Uterine smooth muscle cell (primary cell): ENCODE measurements around the gene TBC1D16. TPM values are rescaled to one million over a fixed set of nuclear protein-coding genes. Genes with fewer than 3 reads are reported as not detected.

ENCODE experiments used
- total RNA-seq: library from RNA; depleted of rRNA; stranded (reverse); fragments of >200 nt; gene quantifications from 2 replicates; pipeline ENCODE4 v1.2.3, GENCODE V29; 2014

TBC1D16 gene, protein sequence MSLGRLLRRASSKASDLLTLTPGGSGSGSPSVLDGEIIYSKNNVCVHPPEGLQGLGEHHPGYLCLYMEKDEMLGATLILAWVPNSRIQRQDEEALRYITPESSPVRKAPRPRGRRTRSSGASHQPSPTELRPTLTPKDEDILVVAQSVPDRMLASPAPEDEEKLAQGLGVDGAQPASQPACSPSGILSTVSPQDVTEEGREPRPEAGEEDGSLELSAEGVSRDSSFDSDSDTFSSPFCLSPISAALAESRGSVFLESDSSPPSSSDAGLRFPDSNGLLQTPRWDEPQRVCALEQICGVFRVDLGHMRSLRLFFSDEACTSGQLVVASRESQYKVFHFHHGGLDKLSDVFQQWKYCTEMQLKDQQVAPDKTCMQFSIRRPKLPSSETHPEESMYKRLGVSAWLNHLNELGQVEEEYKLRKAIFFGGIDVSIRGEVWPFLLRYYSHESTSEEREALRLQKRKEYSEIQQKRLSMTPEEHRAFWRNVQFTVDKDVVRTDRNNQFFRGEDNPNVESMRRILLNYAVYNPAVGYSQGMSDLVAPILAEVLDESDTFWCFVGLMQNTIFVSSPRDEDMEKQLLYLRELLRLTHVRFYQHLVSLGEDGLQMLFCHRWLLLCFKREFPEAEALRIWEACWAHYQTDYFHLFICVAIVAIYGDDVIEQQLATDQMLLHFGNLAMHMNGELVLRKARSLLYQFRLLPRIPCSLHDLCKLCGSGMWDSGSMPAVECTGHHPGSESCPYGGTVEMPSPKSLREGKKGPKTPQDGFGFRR
- total RNA-seq = 23.8 and 47.5 TPM in 2 replicates

DNA sequence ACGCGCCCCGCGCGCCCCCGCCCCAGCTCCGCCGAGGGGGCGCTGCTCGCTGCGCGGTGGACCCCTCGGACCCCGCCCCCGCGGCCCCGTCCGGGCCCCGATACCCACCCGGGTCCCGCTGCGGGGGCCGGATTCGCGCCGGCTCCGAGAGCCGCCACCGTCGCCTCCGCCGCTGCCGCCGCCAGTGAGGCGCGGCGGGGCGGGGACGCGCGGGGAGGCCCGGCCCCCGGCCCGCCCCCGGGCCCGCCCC lies at the start of gene TBC1D16:
TSS of gene TBC1D16 (minus strand) at position 186 of the 250 bp plus-strand sequence. CDS start 22,325 bp downstream, outside the sequence.

DNA sequence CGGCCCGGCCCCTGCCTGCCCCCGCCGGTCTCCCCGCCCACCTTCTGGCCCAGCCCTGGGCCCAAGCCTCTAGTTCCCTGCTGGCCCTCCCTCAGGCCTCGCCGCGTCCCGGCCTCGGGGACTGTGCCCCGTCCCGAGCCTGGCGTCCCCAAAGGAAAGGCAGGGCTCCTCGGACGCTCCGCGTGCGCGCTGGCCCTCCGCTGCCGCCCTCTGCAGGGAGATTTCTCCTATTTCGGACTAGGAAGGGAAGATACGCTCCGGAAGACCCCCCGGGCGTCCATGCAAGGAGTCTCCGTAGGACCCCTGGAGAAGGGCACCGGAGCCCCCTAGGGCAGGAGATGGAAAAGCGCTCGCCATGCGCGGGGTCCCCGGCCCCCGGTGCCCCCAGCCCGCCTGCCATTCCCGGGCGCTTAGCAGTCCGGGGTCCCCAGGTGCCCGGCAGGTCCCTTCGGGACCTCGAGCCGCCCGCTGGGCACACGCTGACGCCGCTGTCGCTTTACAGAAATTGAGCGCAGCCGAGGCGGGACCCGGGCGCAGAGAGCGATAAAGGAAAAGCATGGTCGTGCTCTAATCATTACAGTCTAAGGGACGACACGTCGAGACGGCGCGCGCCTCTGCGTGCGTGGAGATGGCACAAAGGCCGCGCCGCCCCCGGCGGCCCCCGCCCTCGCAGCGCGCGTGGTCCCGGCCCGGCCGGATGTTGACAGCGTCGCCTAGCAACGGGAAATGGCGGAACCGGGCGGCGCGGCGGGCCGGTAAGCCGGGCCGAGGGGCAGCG lies 454 bp upstream of the TBC1D16 start, which contains the start of gene CCDC40:
TSS of gene CCDC40 (plus strand) at position 706 of the 778 bp plus-strand sequence. CDS start at position 727, 21 bp downstream.

Other genes starting within 250 kb of the TBC1D16 start
- 6.9 and 8.5 TPM in 2 replicates for gene CBX8, start 238.8 kb downstream of the TBC1D16 start, total RNA-seq
- gene CBX4, start 196.4 kb downstream of the TBC1D16 start, total RNA-seq = 15.4 and 15.5 TPM in 2 replicates
- gene CCDC40, start 770 bp upstream of the TBC1D16 start, total RNA-seq = 1.7 and 2.0 TPM in 2 replicates
- gene GAA, start 65.7 kb upstream of the TBC1D16 start, total RNA-seq = 13.6 and 31.0 TPM in 2 replicates
- 134 and 150 TPM in 2 replicates for gene EIF4A3, start 111.3 kb upstream of the TBC1D16 start, total RNA-seq
- under 0.01 TPM in 2 replicates for gene CARD14, start 134.2 kb upstream of the TBC1D16 start, total RNA-seq
- gene SGSH, start 184.5 kb upstream of the TBC1D16 start, total RNA-seq = 11.5 and 12.1 TPM in 2 replicates
- gene SLC26A11, start 184.6 kb upstream of the TBC1D16 start, total RNA-seq = 7.0 and 13.5 TPM in 2 replicates
- gene RNF213, start 225.0 kb upstream of the TBC1D16 start, total RNA-seq = 98.4 and 149 TPM in 2 replicates